ENCODE measurements around the gene ENPEP. TPM values are rescaled to one million over a fixed set of nuclear protein-coding genes. Genes with fewer than 3 reads are reported as not detected.

ENPEP gene
- total and polyA plus RNA-seq, 10 of the 15 experiments (the other 5 are each of a cell fraction or from before 2014, with no cell fraction given), result 0.03 TPM; not detected in 9

GRCh38 chr4:110515676-110516075 lies 39.7 kb downstream of the ENPEP start:
- ChIA-PET CTCF (interaction anchor here (0.6 to 17.0 kb wide), 16 partner anchors 9 to 538 kb away, joined by 3 to 812 read pairs (median 4); no protein-coding TSS in a partner anchor), RAD21 (ENCODE audit: unreplicated experiment) (interaction anchor here (1.4 to 4.2 kb wide), 3 partner anchors 510 to 517 kb away, joined by 5 to 35 read pairs (median 8); no protein-coding TSS in a partner anchor), POLR2A (no interaction called here), SMC1A (ENCODE audit: uncharacterized antibody, unreplicated experiment) (interaction anchor here (0.6 to 7.3 kb wide), 7 partner anchors 8 to 529 kb away, joined by 3 to 79 read pairs (median 4); no protein-coding TSS in a partner anchor)
- Histone ChIP-seq H3K4me1 (ENCODE audit: control insufficient read depth, insufficient read depth, low read length) (no peaks in the 10 kb centered on the region), H3K79me2 (ENCODE audit: control insufficient read depth, insufficient read depth, low read length) (no peaks in the 10 kb centered on the region), H2AFZ (ENCODE audit: control insufficient read depth, low read depth, low read length) (0 out of 2 replicates have a peak overlapping the region, but pooled peaks have one; percentile 71), H3K4me2 (ENCODE audit: control insufficient read depth, insufficient read depth) (peak overlapping the region; percentile 21), H4K20me1 (ENCODE audit: control insufficient read depth, insufficient read depth) (no peaks in the 10 kb centered on the region), H3K27me3 (replicated peaks in 1 of 2; ENCODE audit: control insufficient read depth in 2 of 2, insufficient read depth in 2 of 2, low read length in 1 of 2) (no peaks in the 10 kb centered on the region), H3K27ac (ENCODE audit: control insufficient read depth, insufficient read depth) (no peak overlapping the region), H3K9ac (ENCODE audit: control insufficient read depth, insufficient read depth, low read length) (no peak overlapping the region), H3K36me3 (ENCODE audit: control insufficient read depth in 2 of 2, insufficient read depth in 2 of 2, low read length in 1 of 2) (no peaks in the 10 kb centered on the region), H3K4me3 (no peak overlapping the region), H3K9me3 (replicated peaks; ENCODE audit: control insufficient read depth, insufficient read depth, low read length) (no peaks in the 10 kb centered on the region)
- in situ Hi-C loops (cut with MboI) (loop anchor here (5.0 kb wide), 2 partner anchors 198 to 518 kb away; no protein-coding TSS in a partner anchor), intact Hi-C loops (cut with micrococcal nuclease; ENCODE audit: unreplicated experiment) (loop anchor here (1.0 to 10.0 kb wide), 5 partner anchors 171 to 1093 kb away; no protein-coding TSS in a partner anchor)
- ATAC-seq, result peak; percentile 32; the same call in 1 of the 3 replicates
- TF ChIP-seq, protein P1, sequence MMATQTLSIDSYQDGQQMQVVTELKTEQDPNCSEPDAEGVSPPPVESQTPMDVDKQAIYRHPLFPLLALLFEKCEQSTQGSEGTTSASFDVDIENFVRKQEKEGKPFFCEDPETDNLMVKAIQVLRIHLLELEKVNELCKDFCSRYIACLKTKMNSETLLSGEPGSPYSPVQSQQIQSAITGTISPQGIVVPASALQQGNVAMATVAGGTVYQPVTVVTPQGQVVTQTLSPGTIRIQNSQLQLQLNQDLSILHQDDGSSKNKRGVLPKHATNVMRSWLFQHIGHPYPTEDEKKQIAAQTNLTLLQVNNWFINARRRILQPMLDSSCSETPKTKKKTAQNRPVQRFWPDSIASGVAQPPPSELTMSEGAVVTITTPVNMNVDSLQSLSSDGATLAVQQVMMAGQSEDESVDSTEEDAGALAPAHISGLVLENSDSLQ (IDR thresholded peaks at IDR 0.05), result no peak
- FAIRE-seq, result no peak
- WGBS (ENCODE audit: insufficient coverage, insufficient replicate concordance, low lambda C conversion rate, missing lambda C conversion rate), result 31% methylated on average over 5 of the region's 5 CpGs
- no TSS peak for BruUV-seq (replicated peaks)
- DNase-seq (ENCODE audit: low read depth, low spot score), result no peak

GRCh38 chr4:110516106-110516922 lies 40.4 kb downstream of the ENPEP start:
- Histone ChIP-seq H2AFZ (ENCODE audit: control insufficient read depth, low read depth, low read length) (peak overlapping the region; percentile 71), H4K20me1 (ENCODE audit: control insufficient read depth, insufficient read depth) (no peaks in the 10 kb centered on the region), H3K4me2 (ENCODE audit: control insufficient read depth, insufficient read depth) (peak overlapping the region; percentile 21), H3K79me2 (ENCODE audit: control insufficient read depth, insufficient read depth, low read length) (no peaks in the 10 kb centered on the region), H3K9me3 (replicated peaks; ENCODE audit: control insufficient read depth, insufficient read depth, low read length) (no peaks in the 10 kb centered on the region), H3K27me3 (replicated peaks in 1 of 2; ENCODE audit: control insufficient read depth in 2 of 2, insufficient read depth in 2 of 2, low read length in 1 of 2) (no peaks in the 10 kb centered on the region), H3K4me1 (ENCODE audit: control insufficient read depth, insufficient read depth, low read length) (no peaks in the 10 kb centered on the region), H3K4me3 (peak overlapping the region; percentile 64; the same call in 1 of the 2 replicates), H3K9ac (ENCODE audit: control insufficient read depth, insufficient read depth, low read length) (peak overlapping the region; percentile 29; the same call in 1 of the 2 replicates), H3K36me3 (ENCODE audit: control insufficient read depth in 2 of 2, insufficient read depth in 2 of 2, low read length in 1 of 2) (no peaks in the 10 kb centered on the region), H3K27ac (ENCODE audit: control insufficient read depth, insufficient read depth) (no peak overlapping the region; the same call in 1 of the 2 replicates)
- in situ Hi-C loops (cut with MboI) (loop anchor here (5.0 kb wide), 2 partner anchors 199 to 519 kb away; no protein-coding TSS in a partner anchor), intact Hi-C loops (cut with micrococcal nuclease; ENCODE audit: unreplicated experiment) (loop anchor here (1.0 to 10.0 kb wide), 4 partner anchors 172 to 1094 kb away; no protein-coding TSS in a partner anchor)
- ChIA-PET CTCF (interaction anchor here (0.6 to 17.0 kb wide), 21 partner anchors 6 to 538 kb away, joined by 3 to 812 read pairs (median 5); no protein-coding TSS in a partner anchor), POLR2A (no interaction called here), RAD21 (ENCODE audit: unreplicated experiment) (interaction anchor here (1.4 to 4.2 kb wide), 5 partner anchors 171 to 519 kb away, joined by 3 to 35 read pairs (median 6); no protein-coding TSS in a partner anchor), SMC1A (ENCODE audit: uncharacterized antibody, unreplicated experiment) (interaction anchor here (0.6 to 7.3 kb wide), 13 partner anchors 9 to 530 kb away, joined by 3 to 79 read pairs (median 5); no protein-coding TSS in a partner anchor)
- 1% methylated on average over 8 of the region's 8 CpGs for WGBS (ENCODE audit: insufficient coverage, insufficient replicate concordance, low lambda C conversion rate, missing lambda C conversion rate)
- DNase-seq (ENCODE audit: low read depth, low spot score) (peak; percentile 30), FAIRE-seq (no peak), ATAC-seq (peak; percentile 94)
- no TSS peak for BruUV-seq (replicated peaks)
- TF ChIP-seq KAT2A (conservative IDR thresholded peaks at IDR 0.05; ENCODE audit: control insufficient read depth, low read depth, low read length) (no peak), ZNF622 (IDR thresholded peaks at IDR 0.05) (no peak), IKZF1 (conservative IDR thresholded peaks at IDR 0.05) (peak; percentile 32; the same call in 1 of the 2 replicates), YY1 (IDR thresholded peaks at IDR 0.05; ENCODE audit: low read depth, low read length) (0 out of 2 replicates have a peak, but pooled peaks have one; percentile 39)
- TF ChIP-seq, protein P2, sequence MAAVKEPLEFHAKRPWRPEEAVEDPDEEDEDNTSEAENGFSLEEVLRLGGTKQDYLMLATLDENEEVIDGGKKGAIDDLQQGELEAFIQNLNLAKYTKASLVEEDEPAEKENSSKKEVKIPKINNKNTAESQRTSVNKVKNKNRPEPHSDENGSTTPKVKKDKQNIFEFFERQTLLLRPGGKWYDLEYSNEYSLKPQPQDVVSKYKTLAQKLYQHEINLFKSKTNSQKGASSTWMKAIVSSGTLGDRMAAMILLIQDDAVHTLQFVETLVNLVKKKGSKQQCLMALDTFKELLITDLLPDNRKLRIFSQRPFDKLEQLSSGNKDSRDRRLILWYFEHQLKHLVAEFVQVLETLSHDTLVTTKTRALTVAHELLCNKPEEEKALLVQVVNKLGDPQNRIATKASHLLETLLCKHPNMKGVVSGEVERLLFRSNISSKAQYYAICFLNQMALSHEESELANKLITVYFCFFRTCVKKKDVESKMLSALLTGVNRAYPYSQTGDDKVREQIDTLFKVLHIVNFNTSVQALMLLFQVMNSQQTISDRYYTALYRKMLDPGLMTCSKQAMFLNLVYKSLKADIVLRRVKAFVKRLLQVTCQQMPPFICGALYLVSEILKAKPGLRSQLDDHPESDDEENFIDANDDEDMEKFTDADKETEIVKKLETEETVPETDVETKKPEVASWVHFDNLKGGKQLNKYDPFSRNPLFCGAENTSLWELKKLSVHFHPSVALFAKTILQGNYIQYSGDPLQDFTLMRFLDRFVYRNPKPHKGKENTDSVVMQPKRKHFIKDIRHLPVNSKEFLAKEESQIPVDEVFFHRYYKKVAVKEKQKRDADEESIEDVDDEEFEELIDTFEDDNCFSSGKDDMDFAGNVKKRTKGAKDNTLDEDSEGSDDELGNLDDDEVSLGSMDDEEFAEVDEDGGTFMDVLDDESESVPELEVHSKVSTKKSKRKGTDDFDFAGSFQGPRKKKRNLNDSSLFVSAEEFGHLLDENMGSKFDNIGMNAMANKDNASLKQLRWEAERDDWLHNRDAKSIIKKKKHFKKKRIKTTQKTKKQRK (IDR thresholded peaks at IDR 0.05; ENCODE audit: low read depth, low read length), result no peak

Data from GM12878 (cell line).